Osteocyte (in vitro differentiated cells): ENCODE results near the gene RNF215. TPM values are rescaled to one million over a fixed set of nuclear protein-coding genes. Genes with fewer than 3 reads are reported as not detected.

ENCODE experiments used
- DNase-seq: peaks from one replicate; pipeline ENCODE4 v3.0.0; 2021; ENCODE audit warnings: mixed read lengths; ENCODE audit not compliant: unreplicated experiment; ENCODE audit errors: extremely low spot score
- H3K27ac Mint-ChIP-seq: one replicate; pipeline ENCODE4 v1.8.0; 2021; ENCODE audit warnings: mild to moderate bottlenecking, mixed read lengths; ENCODE audit not compliant: unreplicated experiment
- H3K27me3 Mint-ChIP-seq: one replicate; pipeline ENCODE4 v1.8.0; 2021; ENCODE audit warnings: mixed read lengths; ENCODE audit not compliant: unreplicated experiment
- H3K36me3 Mint-ChIP-seq: one replicate; pipeline ENCODE4 v1.8.0; 2021; ENCODE audit warnings: mixed read lengths; ENCODE audit not compliant: unreplicated experiment
- H3K4me1 Mint-ChIP-seq: one replicate; pipeline ENCODE4 v1.8.0; 2021; ENCODE audit warnings: mixed read lengths; ENCODE audit not compliant: unreplicated experiment
- H3K4me3 Mint-ChIP-seq: one replicate; pipeline ENCODE4 v1.8.0; 2021; ENCODE audit warnings: mild to moderate bottlenecking, moderate library complexity, mixed read lengths; ENCODE audit not compliant: unreplicated experiment
- H3K9me3 Mint-ChIP-seq: one replicate; pipeline ENCODE4 v1.8.0; 2021; ENCODE audit warnings: mixed read lengths; ENCODE audit not compliant: unreplicated experiment
- total RNA-seq: library from RNA; stranded (reverse); gene quantifications from 2 replicates; pipeline ENCODE4 v1.2.1, GENCODE V29; 2021
- TF ChIP-seq, protein P1 (sequence below): fragments of 200-600 bp; sonication (generic); IDR thresholded peaks from 2 replicates; pipeline ENCODE4 v1.5.0; 2021; ENCODE audit warnings: antibody characterized with exemption, mild to moderate bottlenecking, moderate library complexity

Gene RNF215
- total RNA-seq, 1 donor from 2014 or later: 36.6 TPM

DNA sequence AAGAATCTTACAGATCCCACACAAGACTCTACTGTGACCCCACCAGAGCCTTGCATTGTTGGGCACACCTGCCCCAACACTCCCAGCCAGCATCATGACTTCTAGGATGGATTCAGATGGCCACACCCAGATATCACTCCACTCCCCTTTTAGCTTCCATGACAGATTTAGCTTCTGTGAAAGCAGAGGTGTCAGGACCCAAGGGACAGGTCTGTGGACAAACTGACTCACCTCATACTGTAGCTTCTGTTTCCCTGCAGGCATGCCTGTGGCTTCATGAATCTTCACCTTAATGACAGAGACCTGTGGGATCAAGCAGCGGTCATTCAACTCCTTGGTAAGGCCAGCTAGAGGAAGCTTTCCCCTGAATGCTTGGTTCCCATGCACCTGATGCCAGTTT, 52.0 kb downstream of the RNF215 start:
- Mint-ChIP-seq H3K4me3 (no peak overlapping the region), H3K4me1 (no peaks in the 10 kb centered on the region), H3K9me3 (no peaks in the 10 kb centered on the region), H3K27me3 (no peaks in the 10 kb centered on the region), H3K27ac (no peak overlapping the region), H3K36me3 (peaks cover 55% of the 10 kb centered on the region)
- TF ChIP-seq, protein P1, sequence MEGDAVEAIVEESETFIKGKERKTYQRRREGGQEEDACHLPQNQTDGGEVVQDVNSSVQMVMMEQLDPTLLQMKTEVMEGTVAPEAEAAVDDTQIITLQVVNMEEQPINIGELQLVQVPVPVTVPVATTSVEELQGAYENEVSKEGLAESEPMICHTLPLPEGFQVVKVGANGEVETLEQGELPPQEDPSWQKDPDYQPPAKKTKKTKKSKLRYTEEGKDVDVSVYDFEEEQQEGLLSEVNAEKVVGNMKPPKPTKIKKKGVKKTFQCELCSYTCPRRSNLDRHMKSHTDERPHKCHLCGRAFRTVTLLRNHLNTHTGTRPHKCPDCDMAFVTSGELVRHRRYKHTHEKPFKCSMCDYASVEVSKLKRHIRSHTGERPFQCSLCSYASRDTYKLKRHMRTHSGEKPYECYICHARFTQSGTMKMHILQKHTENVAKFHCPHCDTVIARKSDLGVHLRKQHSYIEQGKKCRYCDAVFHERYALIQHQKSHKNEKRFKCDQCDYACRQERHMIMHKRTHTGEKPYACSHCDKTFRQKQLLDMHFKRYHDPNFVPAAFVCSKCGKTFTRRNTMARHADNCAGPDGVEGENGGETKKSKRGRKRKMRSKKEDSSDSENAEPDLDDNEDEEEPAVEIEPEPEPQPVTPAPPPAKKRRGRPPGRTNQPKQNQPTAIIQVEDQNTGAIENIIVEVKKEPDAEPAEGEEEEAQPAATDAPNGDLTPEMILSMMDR: no peak
- DNase-seq: no peak

DNA sequence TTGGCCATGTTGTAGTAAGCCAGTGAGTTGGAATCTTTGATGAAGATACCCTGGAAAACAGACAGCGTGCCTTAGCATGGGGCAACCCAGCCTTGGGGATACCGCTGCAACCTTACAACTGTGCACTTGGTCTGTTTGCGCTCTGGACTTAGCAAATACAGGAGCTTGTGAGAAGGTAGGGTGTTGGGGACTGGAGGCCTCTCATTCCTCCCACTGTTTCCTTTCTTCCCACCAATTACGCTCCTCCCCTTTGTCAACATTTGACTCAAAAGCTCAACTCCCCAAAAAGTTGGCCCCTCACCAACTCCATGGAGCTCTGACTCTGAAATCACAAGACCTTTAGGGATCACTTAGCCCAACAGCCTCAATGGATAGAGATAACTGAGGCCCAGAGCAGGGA, 52.6 kb downstream of the RNF215 start:
- TF ChIP-seq, protein P1: no peak
- no peak overlapping the region for H3K4me3 Mint-ChIP-seq
- H3K27me3 Mint-ChIP-seq: no peaks in the 10 kb centered on the region
- DNase-seq: no peak
- no peak overlapping the region for H3K27ac Mint-ChIP-seq
- H3K4me1 Mint-ChIP-seq: no peaks in the 10 kb centered on the region
- H3K9me3 Mint-ChIP-seq: no peaks in the 10 kb centered on the region
- H3K36me3 Mint-ChIP-seq: peaks cover 50% of the 10 kb centered on the region

DNA sequence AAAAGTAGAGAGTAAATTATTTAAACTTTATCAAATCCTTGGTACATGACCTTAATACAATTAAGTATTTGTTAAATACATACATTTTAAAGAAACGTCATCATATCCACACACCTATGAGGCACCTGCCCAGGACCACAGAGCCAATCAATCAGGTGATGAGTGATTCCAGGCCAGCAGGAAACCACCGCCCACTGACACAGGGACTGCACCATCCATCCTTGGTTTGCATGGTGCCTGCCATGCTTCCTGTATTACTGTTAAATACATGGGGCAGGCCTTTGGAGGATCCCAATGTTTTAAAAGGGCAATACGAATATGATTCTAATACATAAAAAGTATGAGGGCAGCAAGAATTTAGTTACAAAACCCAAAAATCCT, 53.5 kb downstream of the RNF215 start:
- Mint-ChIP-seq H3K9me3 (no peaks in the 10 kb centered on the region), H3K27me3 (no peaks in the 10 kb centered on the region), H3K36me3 (peaks cover 42% of the 10 kb centered on the region), H3K27ac (no peak overlapping the region), H3K4me3 (no peak overlapping the region), H3K4me1 (no peaks in the 10 kb centered on the region)
- TF ChIP-seq, protein P1: no peak
- no peak for DNase-seq

DNA sequence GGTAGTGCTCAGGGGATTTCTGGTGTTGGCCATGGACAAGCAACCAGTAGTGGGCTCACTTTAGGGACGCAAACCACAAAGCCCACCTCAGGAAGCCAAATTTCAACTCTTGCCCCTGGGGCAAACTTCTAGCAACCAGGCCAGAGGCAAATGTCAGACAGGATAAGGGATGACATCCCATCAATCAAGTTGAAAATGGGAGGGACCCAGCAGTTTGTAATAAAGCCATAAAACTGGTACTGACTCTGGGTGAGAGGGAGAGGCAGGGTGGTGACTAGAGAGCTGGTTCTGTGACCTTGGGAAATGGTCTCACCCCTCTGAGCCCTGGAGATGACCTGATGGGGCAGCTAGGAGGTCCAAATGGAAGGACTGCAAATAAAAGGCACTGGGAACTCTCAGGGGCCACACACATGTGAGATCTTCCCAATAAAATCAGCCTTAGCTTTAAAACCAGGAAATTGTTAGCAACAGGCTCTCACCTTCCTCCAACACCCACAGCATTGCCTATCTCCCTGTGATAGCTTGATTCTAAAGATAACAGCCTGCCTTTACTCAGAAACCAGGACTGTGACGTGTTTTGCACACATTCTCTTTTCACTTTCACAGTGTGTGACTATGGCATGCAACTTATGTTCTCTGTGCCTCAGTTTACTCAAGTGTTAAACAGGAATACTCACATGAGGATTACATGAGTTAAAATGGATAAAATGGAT, 54.1 kb downstream of the RNF215 start:
- Mint-ChIP-seq H3K36me3 (peaks cover 38% of the 10 kb centered on the region), H3K27me3 (no peaks in the 10 kb centered on the region), H3K27ac (no peak overlapping the region), H3K4me3 (no peak overlapping the region), H3K4me1 (no peaks in the 10 kb centered on the region), H3K9me3 (no peaks in the 10 kb centered on the region)
- no peak for DNase-seq
- TF ChIP-seq, protein P1: no peak

GRCh38 chr22:30332551-30332950, 54.7 kb downstream of the RNF215 start:
- no peaks in the 10 kb centered on the region for H3K27me3 Mint-ChIP-seq
- TF ChIP-seq, protein P1: no peak
- no peak overlapping the region for H3K27ac Mint-ChIP-seq
- no peak overlapping the region for H3K4me3 Mint-ChIP-seq
- peaks cover 33% of the 10 kb centered on the region for H3K36me3 Mint-ChIP-seq
- H3K9me3 Mint-ChIP-seq: no peaks in the 10 kb centered on the region
- DNase-seq: no peak
- peaks cover under 1% of the 10 kb centered on the region for H3K4me1 Mint-ChIP-seq

Other genes starting within 250 kb of the RNF215 start
- 13.7 and 15.5 TPM in 2 replicates for gene LIF, start 140.7 kb downstream of the RNF215 start, total RNA-seq
- not detected in 2 replicates for gene OSM, start 120.6 kb downstream of the RNF215 start, total RNA-seq
- 11.8 and 12.2 TPM in 2 replicates for gene CASTOR1, start 97.9 kb downstream of the RNF215 start, total RNA-seq
- 12.6 and 14.1 TPM in 2 replicates for gene TBC1D10A, start 60.5 kb downstream of the RNF215 start, total RNA-seq
- 170 and 187 TPM in 2 replicates for gene SF3A1, start 30.5 kb downstream of the RNF215 start, total RNA-seq
- gene CCDC157, start 30.4 kb downstream of the RNF215 start, total RNA-seq: 2.9 and 3.7 TPM in 2 replicates
- gene SEC14L2, start 9.6 kb upstream of the RNF215 start, total RNA-seq: 14.9 and 19.0 TPM in 2 replicates
- 8.4 and 10.5 TPM in 2 replicates for gene MTFP1, start 38.4 kb upstream of the RNF215 start, total RNA-seq
- not detected in 2 replicates for gene SEC14L3, start 84.6 kb upstream of the RNF215 start, total RNA-seq
- not detected in 2 replicates for gene SEC14L4, start 118.3 kb upstream of the RNF215 start, total RNA-seq
- 0.54 and 0.78 TPM in 2 replicates for gene SEC14L6, start 159.3 kb upstream of the RNF215 start, total RNA-seq
- gene GAL3ST1, start 187.3 kb upstream of the RNF215 start, total RNA-seq: 0.21 and 0.46 TPM in 2 replicates
- gene PES1, start 204.5 kb upstream of the RNF215 start, total RNA-seq: 71.6 and 73.5 TPM in 2 replicates
- 57.7 and 58.1 TPM in 2 replicates for gene TCN2, start 219.8 kb upstream of the RNF215 start, total RNA-seq
- gene SLC35E4, start 248.4 kb upstream of the RNF215 start, total RNA-seq: 9.4 and 10.2 TPM in 2 replicates